Left ventricle myocardium inferior (tissue), 1 donor: Measurements from ENCODE around the gene FEN1. TPM values are rescaled to one million over a fixed set of nuclear protein-coding genes. Genes with fewer than 3 reads are reported as not detected.

Experiments used
- DNase-seq: peaks from one replicate; pipeline ENCODE4 v3.0.0-alpha.2; 2020
- H3K27ac ChIP-seq: fragments of 200-600 bp; replicated peaks from 2 replicates; pipeline ENCODE4 v1.8.0; 2021
- H3K27me3 ChIP-seq: fragments of 200-600 bp; 2 replicates; pipeline ENCODE4 v1.8.0; 2021; ENCODE audit warnings: low read depth
- H3K36me3 ChIP-seq: fragments of 200-600 bp; 2 replicates; pipeline ENCODE4 v1.8.0; 2021
- H3K4me1 ChIP-seq: fragments of 200-600 bp; 2 replicates; pipeline ENCODE4 v1.8.0; 2021
- H3K4me3 ChIP-seq: fragments of 200-600 bp; 2 replicates; pipeline ENCODE4 v1.8.0; 2021; ENCODE audit warnings: mild to moderate bottlenecking, moderate library complexity
- H3K9me3 ChIP-seq: fragments of 200-600 bp; replicated peaks from 2 replicates; pipeline ENCODE4 v1.8.0; 2021
- CTCF ChIP-seq: fragments of 200-600 bp; IDR thresholded peaks from 2 replicates; pipeline ENCODE4 v1.8.0; 2021; ENCODE audit warnings: antibody characterized with exemption, mild to moderate bottlenecking, borderline replicate concordance
- intact Hi-C: fragments of 100-400 bp; cut with micrococcal nuclease; formaldehyde crosslinking; loops from one replicate; pipeline ENCODE4 v1.11.0; 2022
- total RNA-seq: library from RNA; stranded (reverse); fragmentation: NEBNext Ultra II Directional; extraction: Animal tissue kit (Norgen Biotek cat#: 25700); gene quantifications from one replicate; pipeline ENCODE4 v1.2.1, GENCODE V29; 2021
- donor health status: DM: no; HTN: yes; CAD: no; lungs with severe emphysema.

FEN1 gene
- total RNA-seq, 1 donor from 2014 or later: 5.8 TPM

GRCh38 chr11:61782299-61782698 is 10.4 kb upstream of the FEN1 start:
- no peak for DNase-seq
- intact Hi-C loops: no loop called here
- Histone ChIP-seq H3K27ac (no peak overlapping the region), H3K4me1 (peaks cover 5% of the 10 kb centered on the region), H3K4me3 (no peak overlapping the region), H3K9me3 (no peaks in the 10 kb centered on the region), H3K36me3 (peaks cover 24% of the 10 kb centered on the region), H3K27me3 (no peaks in the 10 kb centered on the region)
- TF ChIP-seq CTCF: no peak

- H3K36me3 ChIP-seq: peaks cover 30% of the 10 kb centered on the region
- intact Hi-C loops: no loop called here
- no peaks in the 10 kb centered on the region for H3K27me3 ChIP-seq
- TF ChIP-seq CTCF: no peak
- no peaks in the 10 kb centered on the region for H3K9me3 ChIP-seq
- no peak overlapping the region for H3K4me3 ChIP-seq
- DNase-seq: no peak
- no peak overlapping the region for H3K27ac ChIP-seq
- no peaks in the 10 kb centered on the region for H3K4me1 ChIP-seq
Observed at GRCh38 chr11:61782841-61783240, 9.9 kb upstream of the FEN1 start.

- Histone ChIP-seq H3K4me3 (no peak overlapping the region), H3K4me1 (no peaks in the 10 kb centered on the region), H3K9me3 (no peaks in the 10 kb centered on the region), H3K27ac (no peak overlapping the region), H3K27me3 (no peaks in the 10 kb centered on the region), H3K36me3 (peaks cover 40% of the 10 kb centered on the region)
- DNase-seq: no peak
- no peak for TF ChIP-seq CTCF
- intact Hi-C loops: no loop called here
Observed at GRCh38 chr11:61783717-61784505, 8.8 kb upstream of the FEN1 start.

GRCh38 chr11:61784506-61784805 is 8.3 kb upstream of the FEN1 start:
- no peak overlapping the region for H3K4me3 ChIP-seq
- intact Hi-C loops: no loop called here
- H3K9me3 ChIP-seq: no peaks in the 10 kb centered on the region
- no peak for DNase-seq
- no peak for TF ChIP-seq CTCF
- peaks cover 46% of the 10 kb centered on the region for H3K36me3 ChIP-seq
- H3K4me1 ChIP-seq: no peaks in the 10 kb centered on the region
- H3K27ac ChIP-seq: no peak overlapping the region
- no peaks in the 10 kb centered on the region for H3K27me3 ChIP-seq

- intact Hi-C loops: no loop called here
- no peak for TF ChIP-seq CTCF
- H3K9me3 ChIP-seq: no peaks in the 10 kb centered on the region
- H3K4me3 ChIP-seq: no peak overlapping the region
- peaks cover 55% of the 10 kb centered on the region for H3K36me3 ChIP-seq
- H3K4me1 ChIP-seq: peaks cover under 1% of the 10 kb centered on the region
- no peak overlapping the region for H3K27ac ChIP-seq
- no peak for DNase-seq
- H3K27me3 ChIP-seq: no peaks in the 10 kb centered on the region
Observed at GRCh38 chr11:61785837-61786402, 6.8 kb upstream of the FEN1 start.
